Tibial nerve (tissue), 4 donors: Measurements from ENCODE around the gene NFKBIL1. TPM values are rescaled to one million over a fixed set of nuclear protein-coding genes. Genes with fewer than 3 reads are reported as not detected.
"Not testable (repeated sequence)": the region's sequence is repeated elsewhere in the genome, so short reads cannot be mapped to it uniquely, and the experiment has no call there.

ENCODE experiments used
- DNase-seq, 2 donors: peaks; one replicate each; pipeline ENCODE4 v3.0.0-alpha.2; 2019; ENCODE audit warnings: low spot score in 2 of 2
- H3K27ac ChIP-seq, 4 donors: fragments of 200-600 bp; sonication (generic) in 3 of 4; one replicate each; pipeline ENCODE4 v1.5.1; 2017 to 2019; ENCODE audit warnings: mild to moderate bottlenecking in 1 of 4
- H3K27me3 ChIP-seq, 2 donors: fragments of 200-600 bp; sonication (generic) in 1 of 2; one replicate each; pipeline versions ENCODE4 v1.5.1 to v1.6.0; 2017 to 2019
- H3K36me3 ChIP-seq, 3 donors: fragments of 200-600 bp; sonication (generic); one replicate each; pipeline ENCODE4 v1.5.1; 2018 to 2019
- H3K4me1 ChIP-seq, 4 donors: fragments of 200-600 bp; sonication (generic) in 3 of 4; one replicate each; pipeline ENCODE4 v1.5.1; 2017 to 2019
- H3K4me3 ChIP-seq, 4 donors: fragments of 200-600 bp; sonication (generic) in 3 of 4; one replicate each; pipeline ENCODE4 v1.5.1; 2017 to 2019; ENCODE audit warnings: mild to moderate bottlenecking in 1 of 4, moderate library complexity in 1 of 4
- H3K9me3 ChIP-seq, 4 donors: fragments of 200-600 bp; sonication (generic) in 3 of 4; one replicate each; pipeline ENCODE4 v1.5.1; 2017 to 2019
- CTCF ChIP-seq, 5 experiments: fragments of 200-600 bp in 3 of 5; fragments of 450-650 bp in 2 of 5; sonication (generic) in 3 of 5; IDR thresholded peaks; one replicate each; pipeline ENCODE4 v1.5.1; 2016 to 2019; ENCODE audit warnings: antibody characterized with exemption in 5 of 5, mild to moderate bottlenecking in 3 of 5, moderate library complexity in 2 of 5
- EP300 ChIP-seq, 2 donors: sonication (generic); formaldehyde crosslinking; IDR thresholded peaks; one replicate each; pipeline ENCODE4 v1.6.1; 2017; ENCODE audit warnings: antibody characterized with exemption in 2 of 2, mild to moderate bottlenecking in 1 of 2
- POLR2A ChIP-seq, 2 donors: fragments of 450-650 bp; IDR thresholded peaks; one replicate each; pipeline ENCODE4 v1.6.1; 2017; ENCODE audit warnings: antibody characterized with exemption in 2 of 2, mild to moderate bottlenecking in 2 of 2, moderate library complexity in 2 of 2
- WGBS, 2 donors: methylation state at CpG; one replicate each; pipeline ENCODE4 v1.1.5; 2018; 5-methylcytosine and 5-hydroxymethylcytosine counted together
- total RNA-seq, 4 donors: library from RNA; depleted of rRNA; stranded (reverse); fragments of >200 nt; gene quantifications; one replicate each; pipeline ENCODE4 v1.1.0, GENCODE V29; 2016

Gene NFKBIL1
- total RNA-seq = 10 to 100 TPM; 26.2 to 30.2 (median 27.7) TPM

GRCh38 chr6:31546958-31547726, at the start of gene NFKBIL1:
Gene NFKBIL1, plus strand, starts transcription at chr6:31547608. Its CDS starts 87 bp downstream, at chr6:31547695.
- peak; percentile 93 to 94 for DNase-seq
- peak within 1 kb of the TSS; percentile 85 to 92 (median 88) for H3K27ac ChIP-seq
- peak in 2 of 5 experiments; percentile 8 to 15 for TF ChIP-seq CTCF (IDR thresholded peaks at IDR 0.05)
- TF ChIP-seq EP300 (IDR thresholded peaks at IDR 0.05) = peak; percentile 93 to 96
- peak in 1 of 2 donors; percentile 74 for TF ChIP-seq POLR2A (IDR thresholded peaks at IDR 0.05)
- peaks cover 0 to 35% (median 3%) of the 10 kb centered on the region in 3 donors for H3K36me3 ChIP-seq
- no peaks in the 10 kb centered on the region for H3K27me3 ChIP-seq
- peak within 1 kb of the TSS; percentile 34 to 50 (median 34) for H3K4me3 ChIP-seq
- H3K9me3 ChIP-seq = no peaks in the 10 kb centered on the region
- WGBS, 2 donors = 0 to 1% methylated on average over 25 of the region's 25 CpGs
- H3K4me1 ChIP-seq = peaks cover 0 to 44% (median 19%) of the 10 kb centered on the region in 4 donors

GRCh38 chr6:31498748-31499147, 48.7 kb upstream of the NFKBIL1 start:
- peaks cover 0 to 30% of the 10 kb centered on the region in 2 donors for H3K27me3 ChIP-seq
- no peak for TF ChIP-seq POLR2A (IDR thresholded peaks at IDR 0.05)
- no peak for TF ChIP-seq EP300 (IDR thresholded peaks at IDR 0.05)
- no peak for TF ChIP-seq CTCF (IDR thresholded peaks at IDR 0.05)
- WGBS, 2 donors = 12% methylated on average over 19 to 21 of the region's 21 CpGs
- H3K9me3 ChIP-seq = peaks cover 0 to 9% (median 0%) of the 10 kb centered on the region in 4 donors
- H3K36me3 ChIP-seq = no peaks in the 10 kb centered on the region
- H3K4me3 ChIP-seq = peak overlapping the region in 1 of 4 donors; percentile 65
- no peak overlapping the region for H3K27ac ChIP-seq
- no peak for DNase-seq
- peaks cover 0 to 21% (median 2%) of the 10 kb centered on the region in 4 donors for H3K4me1 ChIP-seq

- Histone ChIP-seq H3K27me3 (peaks cover 0 to 21% of the 10 kb centered on the region in 2 donors), H3K4me1 (peaks cover 0 to 19% (median 2%) of the 10 kb centered on the region in 4 donors)
- DNase-seq, H3K36me3 ChIP-seq, H3K4me3 ChIP-seq, H3K27ac ChIP-seq, H3K9me3 ChIP-seq: not testable (repeated sequence)
- WGBS, 2 donors = 80 to 95% methylated on average over 1 of the region's 2 CpGs
Measured at GRCh38 chr6:31499648-31500047, 47.8 kb upstream of the NFKBIL1 start.

- Histone ChIP-seq H3K4me3 (no peak overlapping the region), H3K36me3 (peaks cover 0 to 12% (median 0%) of the 10 kb centered on the region in 3 donors), H3K9me3 (peaks cover 0 to 9% (median 0%) of the 10 kb centered on the region in 4 donors), H3K27ac (no peak overlapping the region), H3K4me1 (peaks cover 0 to 13% (median 2%) of the 10 kb centered on the region in 4 donors), H3K27me3 (peaks cover 0 to 19% of the 10 kb centered on the region in 2 donors)
- no peak for DNase-seq
- TF ChIP-seq EP300 (IDR thresholded peaks at IDR 0.05) (no peak), CTCF (IDR thresholded peaks at IDR 0.05) (no peak), POLR2A (IDR thresholded peaks at IDR 0.05) (no peak)
Measured at GRCh38 chr6:31502586-31502985, 44.8 kb upstream of the NFKBIL1 start.

GRCh38 chr6:31509036-31509435, 38.4 kb upstream of the NFKBIL1 start:
- H3K4me3 ChIP-seq, H3K27ac ChIP-seq, H3K27me3 ChIP-seq, DNase-seq, H3K9me3 ChIP-seq, H3K4me1 ChIP-seq: not testable (repeated sequence)
- 30 to 50% methylated on average over 2 of the region's 2 CpGs for WGBS, 2 donors
- peaks cover 0 to 21% (median 0%) of the 10 kb centered on the region in 3 donors for H3K36me3 ChIP-seq

GRCh38 chr6:31510007-31510406, 37.4 kb upstream of the NFKBIL1 start:
- 60 to 74% methylated on average over 4 of the region's 4 CpGs for WGBS, 2 donors
- Histone ChIP-seq H3K4me1 (no peaks in the 10 kb centered on the region), H3K27me3 (no peaks in the 10 kb centered on the region), H3K9me3 (no peaks in the 10 kb centered on the region), H3K36me3 (peaks cover 0 to 21% (median 0%) of the 10 kb centered on the region in 3 donors), H3K4me3 (no peak overlapping the region), H3K27ac (no peak overlapping the region)
- TF ChIP-seq CTCF (IDR thresholded peaks at IDR 0.05) (no peak), EP300 (IDR thresholded peaks at IDR 0.05) (no peak), POLR2A (IDR thresholded peaks at IDR 0.05) (no peak)
- DNase-seq = no peak
